Loucy (cell line): ENCODE results near the gene CPA1.

Experiments
- H2AFZ ChIP-seq: fragments of 200-600 bp; sonication (generic); 2 replicates; pipeline ENCODE4 v1.6.0; 2016; ENCODE audit warnings: antibody characterized with exemption, mild to moderate bottlenecking, low read length, moderate library complexity
- H3F3A ChIP-seq: fragments of 200-600 bp; 2 replicates; pipeline ENCODE4 v1.6.0; 2016; ENCODE audit warnings: antibody characterized with exemption, low read depth, mild to moderate bottlenecking
- H3K27me3 ChIP-seq: fragments of 200-600 bp; sonication (generic); 2 replicates; pipeline ENCODE4 v1.6.1; 2014; ENCODE audit warnings: low read length, mild to moderate bottlenecking; ENCODE audit not compliant: insufficient read depth, poor library complexity, severe bottlenecking
- H3K36me3 ChIP-seq: fragments of 200-600 bp; sonication (generic); 2 replicates; pipeline ENCODE4 v1.6.1; 2016; ENCODE audit warnings: low read length; ENCODE audit not compliant: insufficient read depth
- H3K4me1 ChIP-seq: fragments of 200-600 bp; sonication (generic); 2 replicates; pipeline ENCODE4 v1.5.1; 2014; ENCODE audit warnings: low read length, mild to moderate bottlenecking; ENCODE audit not compliant: insufficient read depth, poor library complexity, severe bottlenecking
- H3K4me2 ChIP-seq: fragments of 200-600 bp; sonication (generic); 2 replicates; pipeline ENCODE4 v1.6.0; 2014; ENCODE audit warnings: antibody characterized with exemption, low read length, low read depth, mild to moderate bottlenecking; ENCODE audit not compliant: poor library complexity, severe bottlenecking
- H3K4me3 ChIP-seq: fragments of 200-600 bp; sonication (generic); 2 replicates; pipeline ENCODE4 v1.5.1; 2014; ENCODE audit warnings: low read length, mild to moderate bottlenecking, mixed read lengths; ENCODE audit not compliant: poor library complexity, severe bottlenecking
- H3K79me2 ChIP-seq: fragments of 200-600 bp; sonication (generic); 2 replicates; pipeline ENCODE4 v1.6.1; 2014; ENCODE audit warnings: low read length; ENCODE audit not compliant: insufficient read depth
- H3K9ac ChIP-seq: fragments of 200-600 bp; sonication (generic); 2 replicates; pipeline ENCODE4 v1.6.0; 2014; ENCODE audit warnings: mild to moderate bottlenecking, low read depth, low read length, moderate library complexity; ENCODE audit not compliant: poor library complexity, severe bottlenecking
- H3K9me2 ChIP-seq: fragments of 200-600 bp; sonication (generic); replicated peaks from 2 replicates; pipeline ENCODE4 v1.6.1; 2016; ENCODE audit warnings: low read depth, low read length, mixed read lengths
- H3K9me3 ChIP-seq: fragments of 200-600 bp; sonication (generic); 2 replicates; pipeline ENCODE4 v1.6.1; 2014; ENCODE audit warnings: mild to moderate bottlenecking, antibody characterized with exemption, low read length, low read depth; ENCODE audit not compliant: insufficient read depth
- H4K20me1 ChIP-seq: fragments of 200-600 bp; sonication (generic); 2 replicates; pipeline ENCODE4 v1.6.0; 2014; ENCODE audit warnings: antibody characterized with exemption, low read length, mild to moderate bottlenecking; ENCODE audit not compliant: insufficient read depth, poor library complexity, severe bottlenecking
- CTCF ChIP-seq: fragments of 200-600 bp; sonication (generic); conservative IDR thresholded peaks from 2 replicates; pipeline ENCODE4 v1.5.1; 2014; ENCODE audit warnings: mild to moderate bottlenecking, antibody characterized with exemption, low read length
- EZH2phosphoT487 ChIP-seq: fragments of 200-600 bp; IDR thresholded peaks from 2 replicates; pipeline ENCODE4 v1.6.1; 2018; ENCODE audit warnings: antibody characterized with exemption, mild to moderate bottlenecking, moderate library complexity, borderline replicate concordance

Gene CPA1

GRCh38 chr7:130334274-130334673 lies 46.0 kb upstream of the CPA1 start:
- H3K27me3 ChIP-seq: no peaks in the 10 kb centered on the region
- TF ChIP-seq EZH2phosphoT487 (no peak), CTCF (no peak)
- H2AFZ ChIP-seq: no peak overlapping the region
- H3K36me3 ChIP-seq: no peaks in the 10 kb centered on the region
- no peak overlapping the region for H3K4me3 ChIP-seq
- H3K4me1 ChIP-seq: no peaks in the 10 kb centered on the region
- H4K20me1 ChIP-seq: no peaks in the 10 kb centered on the region
- no peaks in the 10 kb centered on the region for H3F3A ChIP-seq
- no peaks in the 10 kb centered on the region for H3K9me2 ChIP-seq
- no peak overlapping the region for H3K9ac ChIP-seq
- H3K9me3 ChIP-seq: no peaks in the 10 kb centered on the region
- no peak overlapping the region for H3K4me2 ChIP-seq
- H3K79me2 ChIP-seq: no peaks in the 10 kb centered on the region

GRCh38 chr7:130337410-130337971 lies 42.8 kb upstream of the CPA1 start:
- no peak overlapping the region for H3K4me2 ChIP-seq
- H3K79me2 ChIP-seq: no peaks in the 10 kb centered on the region
- no peak overlapping the region for H2AFZ ChIP-seq

GRCh38 chr7:130338233-130338632 lies 42.1 kb upstream of the CPA1 start:
- Histone ChIP-seq H3K9me3 (no peaks in the 10 kb centered on the region), H3K4me3 (no peak overlapping the region), H3F3A (no peaks in the 10 kb centered on the region), H4K20me1 (no peaks in the 10 kb centered on the region), H3K4me2 (no peak overlapping the region), H3K27me3 (no peaks in the 10 kb centered on the region), H3K9me2 (no peaks in the 10 kb centered on the region), H3K4me1 (no peaks in the 10 kb centered on the region), H3K36me3 (no peaks in the 10 kb centered on the region), H3K79me2 (no peaks in the 10 kb centered on the region), H2AFZ (no peak overlapping the region), H3K9ac (no peak overlapping the region)
- TF ChIP-seq CTCF (no peak), EZH2phosphoT487 (no peak)

More at GRCh38 chr7:130337410-130337971, 42.8 kb upstream of the CPA1 start:
- TF ChIP-seq CTCF (no peak), EZH2phosphoT487 (no peak)
- H3K27me3 ChIP-seq: no peaks in the 10 kb centered on the region
- no peak overlapping the region for H3K9ac ChIP-seq
- no peaks in the 10 kb centered on the region for H3K4me1 ChIP-seq
- no peak overlapping the region for H3K4me3 ChIP-seq
- no peaks in the 10 kb centered on the region for H3K9me2 ChIP-seq
- H3K9me3 ChIP-seq: no peaks in the 10 kb centered on the region
- no peaks in the 10 kb centered on the region for H4K20me1 ChIP-seq
- no peaks in the 10 kb centered on the region for H3K36me3 ChIP-seq
- H3F3A ChIP-seq: no peaks in the 10 kb centered on the region
